Measurements from ENCODE around the gene RASL10B.

The RASL10B gene

GRCh38 chr17:35710950-35711349 is 20.5 kb upstream of the RASL10B start:
- H3K4me1 ChIP-seq (ENCODE audit: insufficient read depth, low read length, poor library complexity, severe bottlenecking) = no peaks in the 10 kb centered on the region
- H3K36me3 ChIP-seq (ENCODE audit: insufficient read depth, low read length) = peaks cover 58% of the 10 kb centered on the region; the same call in 1 of the 2 replicates
- H2AFZ ChIP-seq (ENCODE audit: low read length) = no peak overlapping the region
- H3K27me3 ChIP-seq (ENCODE audit: insufficient read depth, low read length, poor library complexity, severe bottlenecking) = no peaks in the 10 kb centered on the region
- H3K4me3 ChIP-seq (ENCODE audit: low read length, poor library complexity, severe bottlenecking) = no peak overlapping the region
- H3K79me2 ChIP-seq (ENCODE audit: insufficient read depth, low read length) = no peaks in the 10 kb centered on the region
- H3K9me3 ChIP-seq (ENCODE audit: insufficient read depth, low read depth, low read length) = no peaks in the 10 kb centered on the region
- no peak for TF ChIP-seq EZH2phosphoT487 (IDR thresholded peaks at IDR 0.05; ENCODE audit: borderline replicate concordance)
- TF ChIP-seq, protein P1, sequence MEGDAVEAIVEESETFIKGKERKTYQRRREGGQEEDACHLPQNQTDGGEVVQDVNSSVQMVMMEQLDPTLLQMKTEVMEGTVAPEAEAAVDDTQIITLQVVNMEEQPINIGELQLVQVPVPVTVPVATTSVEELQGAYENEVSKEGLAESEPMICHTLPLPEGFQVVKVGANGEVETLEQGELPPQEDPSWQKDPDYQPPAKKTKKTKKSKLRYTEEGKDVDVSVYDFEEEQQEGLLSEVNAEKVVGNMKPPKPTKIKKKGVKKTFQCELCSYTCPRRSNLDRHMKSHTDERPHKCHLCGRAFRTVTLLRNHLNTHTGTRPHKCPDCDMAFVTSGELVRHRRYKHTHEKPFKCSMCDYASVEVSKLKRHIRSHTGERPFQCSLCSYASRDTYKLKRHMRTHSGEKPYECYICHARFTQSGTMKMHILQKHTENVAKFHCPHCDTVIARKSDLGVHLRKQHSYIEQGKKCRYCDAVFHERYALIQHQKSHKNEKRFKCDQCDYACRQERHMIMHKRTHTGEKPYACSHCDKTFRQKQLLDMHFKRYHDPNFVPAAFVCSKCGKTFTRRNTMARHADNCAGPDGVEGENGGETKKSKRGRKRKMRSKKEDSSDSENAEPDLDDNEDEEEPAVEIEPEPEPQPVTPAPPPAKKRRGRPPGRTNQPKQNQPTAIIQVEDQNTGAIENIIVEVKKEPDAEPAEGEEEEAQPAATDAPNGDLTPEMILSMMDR (conservative IDR thresholded peaks at IDR 0.05; ENCODE audit: low read length) = no peak
- H3F3A ChIP-seq (ENCODE audit: low read depth) = no peaks in the 10 kb centered on the region
- H4K20me1 ChIP-seq (ENCODE audit: insufficient read depth, low read length, poor library complexity, severe bottlenecking) = no peaks in the 10 kb centered on the region
- H3K9me2 ChIP-seq (replicated peaks; ENCODE audit: low read depth, low read length) = no peaks in the 10 kb centered on the region
- H3K4me2 ChIP-seq (ENCODE audit: low read depth, low read length, poor library complexity, severe bottlenecking) = no peak overlapping the region
- H3K9ac ChIP-seq (ENCODE audit: low read depth, low read length, poor library complexity, severe bottlenecking) = no peak overlapping the region

DNA sequence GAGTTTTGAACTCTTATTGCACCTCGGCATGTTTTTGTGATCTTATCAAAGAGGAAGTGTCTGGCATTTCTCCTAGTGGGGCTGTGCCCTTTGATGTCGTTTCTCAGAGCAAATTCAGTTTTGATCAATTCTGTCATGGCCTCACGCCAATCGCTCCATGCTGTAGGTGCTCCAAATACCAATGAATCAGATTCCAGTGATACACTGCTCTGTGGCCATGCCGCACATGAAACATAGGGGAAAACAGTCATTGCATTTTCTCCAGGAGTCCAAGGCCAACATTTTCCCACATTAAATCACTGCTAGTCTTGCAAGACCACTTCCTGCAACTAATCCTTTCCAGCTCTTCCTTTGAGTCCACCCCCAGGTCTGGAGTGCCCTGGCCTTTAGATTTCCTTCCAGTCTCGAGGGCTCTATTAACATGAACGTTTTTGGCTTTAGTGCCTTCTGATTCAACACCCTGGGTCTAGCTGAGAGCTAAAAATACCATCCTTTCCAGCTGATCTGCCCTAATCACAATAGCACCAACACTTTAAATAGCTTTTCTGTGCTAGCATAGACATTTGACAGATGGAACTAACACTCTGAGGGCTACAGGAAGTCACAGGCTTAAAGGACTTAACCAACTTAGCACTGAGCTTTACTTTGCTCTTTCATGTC is 18.2 kb upstream of the RASL10B start:
- no peak overlapping the region for H3K9ac ChIP-seq (ENCODE audit: low read depth, low read length, poor library complexity, severe bottlenecking)
- H3F3A ChIP-seq (ENCODE audit: low read depth) = no peaks in the 10 kb centered on the region
- H4K20me1 ChIP-seq (ENCODE audit: insufficient read depth, low read length, poor library complexity, severe bottlenecking) = no peaks in the 10 kb centered on the region
- TF ChIP-seq EZH2phosphoT487 (IDR thresholded peaks at IDR 0.05; ENCODE audit: borderline replicate concordance) = no peak
- TF ChIP-seq, protein P1 (conservative IDR thresholded peaks at IDR 0.05; ENCODE audit: low read length) = no peak
- H3K4me3 ChIP-seq (ENCODE audit: low read length, poor library complexity, severe bottlenecking) = no peak overlapping the region
- no peaks in the 10 kb centered on the region for H3K9me2 ChIP-seq (replicated peaks; ENCODE audit: low read depth, low read length)
- no peaks in the 10 kb centered on the region for H3K27me3 ChIP-seq (ENCODE audit: insufficient read depth, low read length, poor library complexity, severe bottlenecking)
- no peak overlapping the region for H3K4me2 ChIP-seq (ENCODE audit: low read depth, low read length, poor library complexity, severe bottlenecking)
- no peak overlapping the region for H2AFZ ChIP-seq (ENCODE audit: low read length)
- no peaks in the 10 kb centered on the region for H3K4me1 ChIP-seq (ENCODE audit: insufficient read depth, low read length, poor library complexity, severe bottlenecking)
- no peaks in the 10 kb centered on the region for H3K9me3 ChIP-seq (ENCODE audit: insufficient read depth, low read depth, low read length)
- no peaks in the 10 kb centered on the region for H3K79me2 ChIP-seq (ENCODE audit: insufficient read depth, low read length)
- peaks cover 81% of the 10 kb centered on the region; the same call in 1 of the 2 replicates for H3K36me3 ChIP-seq (ENCODE audit: insufficient read depth, low read length)

DNA sequence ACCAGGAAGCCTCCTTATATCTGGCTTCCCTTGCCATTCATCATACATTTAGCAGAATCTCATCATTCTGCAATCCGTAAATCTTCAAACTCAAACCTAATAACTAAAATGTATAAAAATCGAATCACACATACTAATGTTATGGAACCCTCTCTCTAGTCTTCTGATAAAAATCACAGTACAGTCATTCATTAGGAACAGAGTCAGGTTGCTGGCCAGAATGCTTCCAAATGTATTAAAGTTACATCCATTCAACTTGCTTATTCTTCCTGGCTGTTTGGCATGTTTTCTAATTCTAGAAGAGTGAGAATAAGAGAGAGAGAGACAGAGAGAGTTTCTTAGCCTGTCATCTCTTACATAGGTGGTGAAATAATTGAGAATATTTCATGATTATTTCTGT is 16.5 kb upstream of the RASL10B start:
- no peaks in the 10 kb centered on the region for H3K9me2 ChIP-seq (replicated peaks; ENCODE audit: low read depth, low read length)
- H4K20me1 ChIP-seq (ENCODE audit: insufficient read depth, low read length, poor library complexity, severe bottlenecking) = no peaks in the 10 kb centered on the region
- H3K9me3 ChIP-seq (ENCODE audit: insufficient read depth, low read depth, low read length) = no peaks in the 10 kb centered on the region
- H2AFZ ChIP-seq (ENCODE audit: low read length) = no peak overlapping the region
- H3K4me1 ChIP-seq (ENCODE audit: insufficient read depth, low read length, poor library complexity, severe bottlenecking) = no peaks in the 10 kb centered on the region
- no peak overlapping the region for H3K4me2 ChIP-seq (ENCODE audit: low read depth, low read length, poor library complexity, severe bottlenecking)
- H3K36me3 ChIP-seq (ENCODE audit: insufficient read depth, low read length) = peaks cover 81% of the 10 kb centered on the region
- H3K27me3 ChIP-seq (ENCODE audit: insufficient read depth, low read length, poor library complexity, severe bottlenecking) = no peaks in the 10 kb centered on the region
- no peaks in the 10 kb centered on the region for H3F3A ChIP-seq (ENCODE audit: low read depth)
- TF ChIP-seq EZH2phosphoT487 (IDR thresholded peaks at IDR 0.05; ENCODE audit: borderline replicate concordance) = no peak
- TF ChIP-seq, protein P1 (conservative IDR thresholded peaks at IDR 0.05; ENCODE audit: low read length) = no peak
- H3K4me3 ChIP-seq (ENCODE audit: low read length, poor library complexity, severe bottlenecking) = no peak overlapping the region
- H3K79me2 ChIP-seq (ENCODE audit: insufficient read depth, low read length) = no peaks in the 10 kb centered on the region
- no peak overlapping the region for H3K9ac ChIP-seq (ENCODE audit: low read depth, low read length, poor library complexity, severe bottlenecking)
